Measurements from ENCODE around the gene ZNF165.

GRCh38 chr6:28080631-28081485 lies 490 bp downstream of the ZNF165 start:
- TF ChIP-seq CTCF (IDR thresholded peaks at IDR 0.05) (peak in 1 of 6 experiments; percentile 35), POLR2A (IDR thresholded peaks at IDR 0.05) (peak in 3 of 4 donors; percentile 9 to 61 (median 59))

Data from esophagus squamous epithelium (tissue), 4 donors.